Liver (tissue), 3 donors: Measurements from ENCODE around the gene DDOST.

Experiments
- TAF1 ChIP-seq: conservative IDR thresholded peaks from 2 replicates; pipeline ENCODE4 v1.6.1; 2016; ENCODE audit warnings: antibody characterized with exemption, mild to moderate bottlenecking
- TF ChIP-seq, protein P1 (sequence below): fragments of 150-350 bp; IDR thresholded peaks from 2 replicates; pipeline ENCODE4 v1.5.1; 2017; ENCODE audit warnings: improper control_type of control experiment, low read depth, low read length; ENCODE audit not compliant: missing input control
- TF ChIP-seq, protein P2 (sequence below): IDR thresholded peaks from 2 replicates; pipeline ENCODE4 v1.6.1; 2016; ENCODE audit warnings: antibody characterized with exemption, mild to moderate bottlenecking
- TF ChIP-seq, protein P3 (sequence below): IDR thresholded peaks from 2 replicates; pipeline ENCODE4 v1.6.1; 2016; ENCODE audit warnings: antibody characterized with exemption
- donor health status: healthy.
- donor health status: healthy.

DNA sequence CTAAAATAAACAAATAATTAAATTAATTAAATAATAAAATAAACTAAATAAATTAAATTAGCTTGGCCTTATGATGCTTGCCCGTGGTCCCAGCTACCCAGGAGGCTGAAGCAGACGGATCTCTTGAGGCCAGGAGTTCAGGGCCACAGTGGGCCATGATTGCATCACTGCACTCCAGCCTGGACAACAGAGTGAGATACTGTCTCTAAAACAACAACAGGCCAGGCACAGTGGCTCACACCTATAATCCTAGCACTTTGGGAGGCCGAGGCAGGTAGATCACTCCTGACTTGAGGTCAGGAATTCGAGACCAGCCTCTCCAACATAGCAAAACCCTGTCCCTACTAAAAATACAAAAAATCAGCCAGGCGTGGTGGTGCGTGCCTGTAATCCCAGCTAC is 40.2 kb downstream of the DDOST start:
- TF ChIP-seq, protein P1, sequence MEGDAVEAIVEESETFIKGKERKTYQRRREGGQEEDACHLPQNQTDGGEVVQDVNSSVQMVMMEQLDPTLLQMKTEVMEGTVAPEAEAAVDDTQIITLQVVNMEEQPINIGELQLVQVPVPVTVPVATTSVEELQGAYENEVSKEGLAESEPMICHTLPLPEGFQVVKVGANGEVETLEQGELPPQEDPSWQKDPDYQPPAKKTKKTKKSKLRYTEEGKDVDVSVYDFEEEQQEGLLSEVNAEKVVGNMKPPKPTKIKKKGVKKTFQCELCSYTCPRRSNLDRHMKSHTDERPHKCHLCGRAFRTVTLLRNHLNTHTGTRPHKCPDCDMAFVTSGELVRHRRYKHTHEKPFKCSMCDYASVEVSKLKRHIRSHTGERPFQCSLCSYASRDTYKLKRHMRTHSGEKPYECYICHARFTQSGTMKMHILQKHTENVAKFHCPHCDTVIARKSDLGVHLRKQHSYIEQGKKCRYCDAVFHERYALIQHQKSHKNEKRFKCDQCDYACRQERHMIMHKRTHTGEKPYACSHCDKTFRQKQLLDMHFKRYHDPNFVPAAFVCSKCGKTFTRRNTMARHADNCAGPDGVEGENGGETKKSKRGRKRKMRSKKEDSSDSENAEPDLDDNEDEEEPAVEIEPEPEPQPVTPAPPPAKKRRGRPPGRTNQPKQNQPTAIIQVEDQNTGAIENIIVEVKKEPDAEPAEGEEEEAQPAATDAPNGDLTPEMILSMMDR = no peak
- TF ChIP-seq, protein P2, sequence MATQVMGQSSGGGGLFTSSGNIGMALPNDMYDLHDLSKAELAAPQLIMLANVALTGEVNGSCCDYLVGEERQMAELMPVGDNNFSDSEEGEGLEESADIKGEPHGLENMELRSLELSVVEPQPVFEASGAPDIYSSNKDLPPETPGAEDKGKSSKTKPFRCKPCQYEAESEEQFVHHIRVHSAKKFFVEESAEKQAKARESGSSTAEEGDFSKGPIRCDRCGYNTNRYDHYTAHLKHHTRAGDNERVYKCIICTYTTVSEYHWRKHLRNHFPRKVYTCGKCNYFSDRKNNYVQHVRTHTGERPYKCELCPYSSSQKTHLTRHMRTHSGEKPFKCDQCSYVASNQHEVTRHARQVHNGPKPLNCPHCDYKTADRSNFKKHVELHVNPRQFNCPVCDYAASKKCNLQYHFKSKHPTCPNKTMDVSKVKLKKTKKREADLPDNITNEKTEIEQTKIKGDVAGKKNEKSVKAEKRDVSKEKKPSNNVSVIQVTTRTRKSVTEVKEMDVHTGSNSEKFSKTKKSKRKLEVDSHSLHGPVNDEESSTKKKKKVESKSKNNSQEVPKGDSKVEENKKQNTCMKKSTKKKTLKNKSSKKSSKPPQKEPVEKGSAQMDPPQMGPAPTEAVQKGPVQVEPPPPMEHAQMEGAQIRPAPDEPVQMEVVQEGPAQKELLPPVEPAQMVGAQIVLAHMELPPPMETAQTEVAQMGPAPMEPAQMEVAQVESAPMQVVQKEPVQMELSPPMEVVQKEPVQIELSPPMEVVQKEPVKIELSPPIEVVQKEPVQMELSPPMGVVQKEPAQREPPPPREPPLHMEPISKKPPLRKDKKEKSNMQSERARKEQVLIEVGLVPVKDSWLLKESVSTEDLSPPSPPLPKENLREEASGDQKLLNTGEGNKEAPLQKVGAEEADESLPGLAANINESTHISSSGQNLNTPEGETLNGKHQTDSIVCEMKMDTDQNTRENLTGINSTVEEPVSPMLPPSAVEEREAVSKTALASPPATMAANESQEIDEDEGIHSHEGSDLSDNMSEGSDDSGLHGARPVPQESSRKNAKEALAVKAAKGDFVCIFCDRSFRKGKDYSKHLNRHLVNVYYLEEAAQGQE = no peak
- TF ChIP-seq, protein P3, sequence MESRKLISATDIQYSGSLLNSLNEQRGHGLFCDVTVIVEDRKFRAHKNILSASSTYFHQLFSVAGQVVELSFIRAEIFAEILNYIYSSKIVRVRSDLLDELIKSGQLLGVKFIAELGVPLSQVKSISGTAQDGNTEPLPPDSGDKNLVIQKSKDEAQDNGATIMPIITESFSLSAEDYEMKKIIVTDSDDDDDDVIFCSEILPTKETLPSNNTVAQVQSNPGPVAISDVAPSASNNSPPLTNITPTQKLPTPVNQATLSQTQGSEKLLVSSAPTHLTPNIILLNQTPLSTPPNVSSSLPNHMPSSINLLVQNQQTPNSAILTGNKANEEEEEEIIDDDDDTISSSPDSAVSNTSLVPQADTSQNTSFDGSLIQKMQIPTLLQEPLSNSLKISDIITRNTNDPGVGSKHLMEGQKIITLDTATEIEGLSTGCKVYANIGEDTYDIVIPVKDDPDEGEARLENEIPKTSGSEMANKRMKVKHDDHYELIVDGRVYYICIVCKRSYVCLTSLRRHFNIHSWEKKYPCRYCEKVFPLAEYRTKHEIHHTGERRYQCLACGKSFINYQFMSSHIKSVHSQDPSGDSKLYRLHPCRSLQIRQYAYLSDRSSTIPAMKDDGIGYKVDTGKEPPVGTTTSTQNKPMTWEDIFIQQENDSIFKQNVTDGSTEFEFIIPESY = no peak
- TF ChIP-seq TAF1 = no peak
